Karpas-422 (cell line): ENCODE data around the gene ATRAID. TPM values are rescaled to one million over a fixed set of nuclear protein-coding genes. Genes with fewer than 3 reads are reported as not detected.

ENCODE experiments used
- DNase-seq: peaks from one replicate; pipeline ENCODE4 v3.0.0-alpha.2; 2015
- H2AFZ ChIP-seq: fragments of 200-600 bp; sonication (generic); 2 replicates; pipeline ENCODE4 v1.6.1; 2014; ENCODE audit warnings: antibody characterized with exemption, low read length, mixed read lengths
- H3K27ac ChIP-seq: fragments of 200-600 bp; sonication (generic); 2 replicates; pipeline ENCODE4 v1.5.1; 2014; ENCODE audit warnings: mild to moderate bottlenecking, low read length, moderate library complexity
- H3K27me3 ChIP-seq: fragments of 200-600 bp; sonication (generic); 2 replicates; pipeline ENCODE4 v1.6.1; 2014; ENCODE audit warnings: low read length, mixed read lengths
- H3K36me3 ChIP-seq: fragments of 200-600 bp; sonication (generic); 2 replicates; pipeline ENCODE4 v1.6.1; 2014; ENCODE audit warnings: low read length, mixed read lengths; ENCODE audit not compliant: insufficient read depth
- H3K4me1 ChIP-seq: fragments of 200-600 bp; sonication (generic); 2 replicates; pipeline ENCODE4 v1.6.1; 2014; ENCODE audit warnings: mild to moderate bottlenecking, low read length, mixed read lengths
- H3K4me2 ChIP-seq: fragments of 200-600 bp; sonication (generic); 2 replicates; pipeline ENCODE4 v1.6.1; 2014; ENCODE audit warnings: low read length, low read depth, mild to moderate bottlenecking; ENCODE audit not compliant: poor library complexity, severe bottlenecking
- H3K4me3 ChIP-seq: fragments of 200-600 bp; sonication (generic); 2 replicates; pipeline ENCODE4 v1.5.1; 2014; ENCODE audit warnings: mild to moderate bottlenecking, antibody characterized with exemption, low read length, mixed read lengths
- H3K79me2 ChIP-seq: fragments of 200-600 bp; sonication (generic); 2 replicates; pipeline ENCODE4 v1.6.1; 2014; ENCODE audit warnings: mild to moderate bottlenecking, low read length, mixed read lengths
- H3K9ac ChIP-seq: fragments of 200-600 bp; sonication (generic); 2 replicates; pipeline ENCODE4 v1.6.0; 2014; ENCODE audit warnings: low read length
- H3K9me2 ChIP-seq: fragments of 200-600 bp; sonication (generic), shearing (Covaris generic); replicated peaks from 2 replicates; pipeline ENCODE4 v1.6.0; 2014; ENCODE audit warnings: mild to moderate bottlenecking, low read length, moderate library complexity; ENCODE audit not compliant: insufficient read depth
- H3K9me3 ChIP-seq: fragments of 300-700, 200-600 bp; sonication (generic); 2 replicates; pipeline ENCODE4 v1.6.1; 2014; ENCODE audit warnings: low read length, mixed read lengths
- H4K20me1 ChIP-seq: fragments of 200-600 bp; sonication (generic); 2 replicates; pipeline ENCODE4 v1.6.1; 2014; ENCODE audit warnings: mild to moderate bottlenecking, antibody characterized with exemption, low read length, low read depth; ENCODE audit not compliant: insufficient read depth
- total RNA-seq: library from RNA; depleted of rRNA; stranded (reverse); fragments of >200 nt; shearing (Covaris generic); gene quantifications from 2 replicates; pipeline ENCODE4 v1.2.3, GENCODE V29; 2014; ENCODE audit warnings: low replicate concordance

Gene ATRAID
- total RNA-seq, 1 experiment from 2014 or later = 167 TPM

DNA sequence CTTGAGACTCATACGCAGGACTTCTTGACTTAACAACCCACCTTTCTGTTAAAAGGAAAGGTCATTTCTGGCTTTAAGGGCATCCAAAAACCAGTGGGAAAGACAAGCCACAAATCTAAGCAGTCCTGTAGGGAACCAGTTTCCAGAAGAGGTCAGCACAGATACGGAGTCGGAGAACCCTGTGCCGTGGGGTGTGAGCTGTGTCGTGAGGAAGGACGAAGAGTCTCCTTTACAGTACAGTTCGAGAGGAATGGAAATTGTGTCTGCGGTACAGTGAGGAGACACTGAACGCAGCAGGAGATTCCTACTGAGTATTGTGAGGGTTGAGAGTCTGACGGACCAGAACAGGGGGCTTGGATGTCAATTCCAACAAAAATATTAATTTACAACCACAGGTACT, 33.3 kb downstream of the ATRAID start:
- Histone ChIP-seq H3K9me3 (no peaks in the 10 kb centered on the region), H2AFZ (no peak overlapping the region), H3K27me3 (no peaks in the 10 kb centered on the region), H3K4me2 (no peak overlapping the region), H3K27ac (no peak overlapping the region), H3K9ac (no peak overlapping the region), H3K4me3 (no peak overlapping the region), H3K4me1 (no peaks in the 10 kb centered on the region), H3K9me2 (no peaks in the 10 kb centered on the region), H3K36me3 (peaks cover 30% of the 10 kb centered on the region), H3K79me2 (no peaks in the 10 kb centered on the region), H4K20me1 (no peaks in the 10 kb centered on the region)
- no peak for DNase-seq

DNA sequence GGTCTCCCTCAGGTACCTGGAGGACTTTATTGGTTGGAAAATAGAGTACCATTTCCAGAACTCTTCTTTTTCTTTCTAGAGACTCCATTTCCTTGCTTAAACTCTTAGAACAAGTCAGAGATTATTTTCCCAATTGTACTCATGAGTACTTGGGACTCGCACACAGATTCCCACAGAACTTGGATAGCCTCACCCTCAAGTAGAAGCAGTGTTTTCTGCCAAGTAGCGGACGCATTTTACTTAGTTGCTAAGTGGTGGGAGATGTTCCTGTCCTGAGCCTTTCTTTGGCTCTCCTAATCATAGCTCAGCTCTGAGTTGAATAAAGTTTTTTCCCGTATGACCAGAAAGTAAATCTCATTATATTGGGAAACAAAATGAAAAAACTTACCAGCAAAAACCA, 33.8 kb downstream of the ATRAID start:
- no peak overlapping the region for H3K9ac ChIP-seq
- H3K27ac ChIP-seq = no peak overlapping the region
- no peaks in the 10 kb centered on the region for H3K9me2 ChIP-seq
- no peak overlapping the region for H3K4me3 ChIP-seq
- H3K4me2 ChIP-seq = no peak overlapping the region
- H3K36me3 ChIP-seq = peaks cover 27% of the 10 kb centered on the region
- no peaks in the 10 kb centered on the region for H3K27me3 ChIP-seq
- peaks cover 4% of the 10 kb centered on the region for H3K4me1 ChIP-seq
- H4K20me1 ChIP-seq = no peaks in the 10 kb centered on the region
- no peaks in the 10 kb centered on the region for H3K79me2 ChIP-seq
- no peaks in the 10 kb centered on the region for H3K9me3 ChIP-seq
- no peak for DNase-seq
- H2AFZ ChIP-seq = no peak overlapping the region

- H3K4me1 ChIP-seq = peaks cover 19% of the 10 kb centered on the region
- no peak overlapping the region for H3K9ac ChIP-seq
- no peaks in the 10 kb centered on the region for H3K27me3 ChIP-seq
- H3K79me2 ChIP-seq = no peaks in the 10 kb centered on the region
- H4K20me1 ChIP-seq = no peaks in the 10 kb centered on the region
- no peak overlapping the region for H3K4me2 ChIP-seq
- H3K27ac ChIP-seq = no peak overlapping the region
- no peaks in the 10 kb centered on the region for H3K9me3 ChIP-seq
- no peak overlapping the region for H3K4me3 ChIP-seq
- H3K36me3 ChIP-seq = peaks cover 17% of the 10 kb centered on the region
- no peaks in the 10 kb centered on the region for H3K9me2 ChIP-seq
- no peak overlapping the region for H2AFZ ChIP-seq
- no peak for DNase-seq
Observed at GRCh38 chr2:27247893-27248292, 36.1 kb downstream of the ATRAID start.

- H3K79me2 ChIP-seq = no peaks in the 10 kb centered on the region
- no peaks in the 10 kb centered on the region for H4K20me1 ChIP-seq
- no peak overlapping the region for H3K27ac ChIP-seq
- H3K27me3 ChIP-seq = no peaks in the 10 kb centered on the region
- no peaks in the 10 kb centered on the region for H3K9me3 ChIP-seq
- no peak overlapping the region for H3K4me3 ChIP-seq
- no peak overlapping the region for H3K4me2 ChIP-seq
- 0 out of 2 replicates have a peak, but pooled peaks cover 3% of the 10 kb centered on the region for H3K36me3 ChIP-seq
- H3K9me2 ChIP-seq = no peaks in the 10 kb centered on the region
- no peak overlapping the region for H2AFZ ChIP-seq
- H3K9ac ChIP-seq = no peak overlapping the region
- no peak for DNase-seq
- peaks cover 19% of the 10 kb centered on the region for H3K4me1 ChIP-seq
Observed at GRCh38 chr2:27249159-27249890, 37.5 kb downstream of the ATRAID start.

- Histone ChIP-seq H3K4me3 (no peak overlapping the region), H3K79me2 (no peaks in the 10 kb centered on the region), H3K36me3 (no peaks in the 10 kb centered on the region), H3K27ac (no peak overlapping the region), H3K4me1 (peaks cover 19% of the 10 kb centered on the region), H2AFZ (peak overlapping the region; percentile 12; the same call in 1 of the 2 replicates), H3K9me3 (no peaks in the 10 kb centered on the region), H3K9ac (no peak overlapping the region), H3K4me2 (no peak overlapping the region), H3K9me2 (no peaks in the 10 kb centered on the region), H3K27me3 (no peaks in the 10 kb centered on the region), H4K20me1 (no peaks in the 10 kb centered on the region)
- peak; percentile 90 for DNase-seq
Observed at GRCh38 chr2:27249891-27250651, 38.2 kb downstream of the ATRAID start.

GRCh38 chr2:27250652-27251379, 39.0 kb downstream of the ATRAID start:
- Histone ChIP-seq H3K4me1 (peaks cover 19% of the 10 kb centered on the region), H3K36me3 (no peaks in the 10 kb centered on the region), H2AFZ (no peak overlapping the region), H3K79me2 (no peaks in the 10 kb centered on the region), H3K9ac (no peak overlapping the region), H3K27ac (no peak overlapping the region), H4K20me1 (no peaks in the 10 kb centered on the region), H3K9me3 (no peaks in the 10 kb centered on the region), H3K27me3 (no peaks in the 10 kb centered on the region), H3K9me2 (no peaks in the 10 kb centered on the region), H3K4me3 (no peak overlapping the region), H3K4me2 (no peak overlapping the region)
- DNase-seq = no peak

DNA sequence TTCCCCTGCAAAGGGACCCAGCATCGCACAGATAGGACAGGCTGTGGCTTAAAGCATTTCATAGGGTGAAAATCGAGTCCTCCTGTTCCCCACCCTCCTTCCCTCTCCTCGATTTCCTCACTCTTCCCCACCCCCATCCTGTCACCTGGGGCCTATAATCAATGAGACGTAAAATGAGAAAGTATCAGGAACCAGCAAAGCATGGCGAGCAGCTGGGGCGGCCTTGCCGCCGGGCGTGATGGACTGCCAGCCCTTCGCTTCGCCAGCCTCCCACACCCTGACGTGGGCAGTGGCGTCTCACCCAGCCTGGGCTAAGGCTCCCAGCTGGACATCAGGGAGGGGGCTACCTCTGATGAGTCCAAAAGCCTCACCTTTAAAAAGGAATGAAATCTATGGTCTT, 39.9 kb downstream of the ATRAID start:
- DNase-seq = no peak
- Histone ChIP-seq H4K20me1 (no peaks in the 10 kb centered on the region), H3K79me2 (no peaks in the 10 kb centered on the region), H3K9me3 (no peaks in the 10 kb centered on the region), H3K9ac (no peak overlapping the region; the same call in 1 of the 2 replicates), H3K27me3 (no peaks in the 10 kb centered on the region), H2AFZ (no peak overlapping the region), H3K9me2 (no peaks in the 10 kb centered on the region), H3K4me1 (peaks cover 19% of the 10 kb centered on the region), H3K27ac (no peak overlapping the region), H3K4me3 (no peak overlapping the region), H3K36me3 (no peaks in the 10 kb centered on the region), H3K4me2 (peak overlapping the region; percentile 23)

DNA sequence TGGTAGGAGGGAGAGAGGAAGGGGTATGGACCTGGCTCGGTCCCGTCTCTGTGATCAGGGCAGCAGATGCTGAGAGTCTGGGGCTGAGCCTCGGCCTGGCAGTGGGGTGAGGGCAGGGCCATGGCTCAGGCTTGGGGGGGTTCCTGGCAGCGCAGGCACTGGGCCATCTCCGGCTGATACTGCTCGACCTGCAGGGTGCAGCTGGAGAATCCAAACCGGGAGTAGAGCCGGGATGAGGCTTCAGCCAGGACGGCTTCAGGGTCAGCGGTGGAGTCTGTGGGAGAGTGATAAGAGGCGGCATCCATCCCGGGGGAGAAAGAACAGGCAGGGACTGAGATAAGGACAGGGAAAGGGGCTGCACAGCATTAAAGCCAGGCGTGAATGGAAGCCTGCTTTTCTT, 43.3 kb downstream of the ATRAID start:
- H3K9ac ChIP-seq = no peak overlapping the region
- H3K4me2 ChIP-seq = no peak overlapping the region
- no peaks in the 10 kb centered on the region for H3K79me2 ChIP-seq
- no peaks in the 10 kb centered on the region for H3K9me2 ChIP-seq
- H3K27ac ChIP-seq = no peak overlapping the region
- no peaks in the 10 kb centered on the region for H3K27me3 ChIP-seq
- no peaks in the 10 kb centered on the region for H3K9me3 ChIP-seq
- no peaks in the 10 kb centered on the region for H3K36me3 ChIP-seq
- peaks cover 19% of the 10 kb centered on the region for H3K4me1 ChIP-seq
- DNase-seq = no peak
- no peak overlapping the region for H3K4me3 ChIP-seq
- H4K20me1 ChIP-seq = no peaks in the 10 kb centered on the region
- H2AFZ ChIP-seq = no peak overlapping the region
